Fibroblast of pulmonary artery (primary cell): Measurements from ENCODE around the gene SLC29A2.
A peak's percentile ranks its signal among the peaks of the same experiment; 100 is the strongest.
"Not testable (repeated sequence)": the region's sequence is repeated elsewhere in the genome, so short reads cannot be mapped to it uniquely, and the experiment has no call there.

Experiments used
- DNase-seq: peaks from one replicate; pipeline ENCODE4 v3.0.0-alpha.2; 2010; ENCODE audit warnings: low read depth
- H3K4me3 ChIP-seq: replicated peaks from 2 replicates; pipeline ENCODE4 v1.5.1; 2011; ENCODE audit warnings: low read depth, mild to moderate bottlenecking, control low read depth, low read length, moderate library complexity
- TF ChIP-seq, protein P1 (sequence below): IDR thresholded peaks from 2 replicates; pipeline ENCODE4 v1.5.1; 2011; ENCODE audit warnings: mild to moderate bottlenecking, control low read depth, low read length, inconsistent platforms; ENCODE audit errors: missing control alignments

Gene SLC29A2

DNA sequence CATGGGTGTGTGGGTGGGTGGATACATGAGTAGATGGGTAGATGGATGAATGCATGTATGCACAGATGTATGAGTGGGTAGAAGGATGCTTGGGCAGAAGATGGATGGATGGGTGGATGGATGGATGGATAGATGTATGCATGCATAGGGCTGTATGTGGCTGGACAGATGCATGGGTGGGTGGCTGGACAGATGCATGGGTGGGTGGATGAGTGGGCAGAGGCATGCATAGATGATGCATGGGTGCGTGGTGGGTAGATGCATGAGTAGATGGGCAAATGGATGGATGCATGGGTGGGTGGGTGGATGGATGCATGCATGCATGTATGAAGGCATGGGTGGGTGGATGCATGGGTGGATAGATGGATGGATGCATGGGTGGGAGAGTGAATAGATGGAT, 47.9 kb downstream of the SLC29A2 start:
- no peak for DNase-seq
- no peak overlapping the region for H3K4me3 ChIP-seq
- TF ChIP-seq, protein P1, sequence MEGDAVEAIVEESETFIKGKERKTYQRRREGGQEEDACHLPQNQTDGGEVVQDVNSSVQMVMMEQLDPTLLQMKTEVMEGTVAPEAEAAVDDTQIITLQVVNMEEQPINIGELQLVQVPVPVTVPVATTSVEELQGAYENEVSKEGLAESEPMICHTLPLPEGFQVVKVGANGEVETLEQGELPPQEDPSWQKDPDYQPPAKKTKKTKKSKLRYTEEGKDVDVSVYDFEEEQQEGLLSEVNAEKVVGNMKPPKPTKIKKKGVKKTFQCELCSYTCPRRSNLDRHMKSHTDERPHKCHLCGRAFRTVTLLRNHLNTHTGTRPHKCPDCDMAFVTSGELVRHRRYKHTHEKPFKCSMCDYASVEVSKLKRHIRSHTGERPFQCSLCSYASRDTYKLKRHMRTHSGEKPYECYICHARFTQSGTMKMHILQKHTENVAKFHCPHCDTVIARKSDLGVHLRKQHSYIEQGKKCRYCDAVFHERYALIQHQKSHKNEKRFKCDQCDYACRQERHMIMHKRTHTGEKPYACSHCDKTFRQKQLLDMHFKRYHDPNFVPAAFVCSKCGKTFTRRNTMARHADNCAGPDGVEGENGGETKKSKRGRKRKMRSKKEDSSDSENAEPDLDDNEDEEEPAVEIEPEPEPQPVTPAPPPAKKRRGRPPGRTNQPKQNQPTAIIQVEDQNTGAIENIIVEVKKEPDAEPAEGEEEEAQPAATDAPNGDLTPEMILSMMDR: no peak

DNA sequence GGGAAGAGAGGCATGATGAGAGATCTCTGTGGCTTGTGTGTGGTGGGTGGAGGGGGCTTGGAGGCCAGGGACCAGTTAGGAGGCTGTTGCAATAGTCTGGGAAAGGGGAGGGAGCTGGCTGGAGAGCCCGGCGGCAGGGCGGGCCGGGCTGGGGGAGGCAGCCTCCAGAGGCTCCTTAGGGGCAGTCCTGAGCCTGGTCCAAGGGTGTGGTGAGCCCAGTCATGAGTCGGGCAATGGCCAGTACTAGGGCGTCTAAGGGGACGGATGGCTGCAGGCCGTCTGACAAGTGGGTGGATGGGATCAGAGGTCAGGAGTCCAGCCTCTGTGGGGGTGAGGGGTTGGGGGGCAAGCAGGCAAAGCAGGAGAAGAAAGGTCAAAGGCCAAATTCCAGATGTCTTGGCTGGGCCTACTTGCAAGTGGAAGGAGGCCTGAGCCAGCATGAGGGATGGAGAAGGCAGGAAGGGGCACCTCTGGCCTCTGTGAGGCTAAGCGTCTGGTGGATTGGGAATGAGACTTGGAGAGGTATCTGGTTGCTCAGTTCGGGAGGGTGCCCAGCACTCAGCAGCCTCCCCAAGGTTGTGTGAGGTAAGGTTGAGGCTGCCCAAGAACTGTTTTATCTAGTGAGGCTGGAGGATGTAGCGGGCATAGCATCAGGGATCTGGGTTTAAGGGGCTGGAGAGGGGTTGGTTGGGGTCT, 48.7 kb downstream of the SLC29A2 start:
- TF ChIP-seq, protein P1: no peak
- no peak overlapping the region for H3K4me3 ChIP-seq
- peak; percentile 67 for DNase-seq

DNA sequence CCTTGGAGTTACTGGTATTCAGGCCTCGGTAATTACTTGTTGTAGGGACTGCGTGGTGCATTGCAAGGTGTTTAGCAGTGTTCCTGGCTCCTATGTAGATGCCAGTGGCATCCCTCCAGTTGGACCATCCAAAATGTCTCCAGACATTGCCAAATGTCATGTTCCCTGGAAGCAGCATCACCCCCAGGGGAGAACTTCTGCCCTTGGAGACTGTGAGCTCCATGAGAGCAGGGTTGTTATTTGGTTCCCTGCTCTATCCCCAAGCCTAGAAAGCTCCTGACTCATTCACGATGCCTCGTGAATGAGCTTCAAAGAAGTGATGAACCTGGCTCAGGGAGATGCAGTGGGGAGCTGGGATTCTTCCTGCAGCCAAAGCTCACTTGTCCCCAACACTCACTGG, 50.0 kb downstream of the SLC29A2 start:
- no peak overlapping the region for H3K4me3 ChIP-seq
- DNase-seq: no peak
- TF ChIP-seq, protein P1: no peak

DNA sequence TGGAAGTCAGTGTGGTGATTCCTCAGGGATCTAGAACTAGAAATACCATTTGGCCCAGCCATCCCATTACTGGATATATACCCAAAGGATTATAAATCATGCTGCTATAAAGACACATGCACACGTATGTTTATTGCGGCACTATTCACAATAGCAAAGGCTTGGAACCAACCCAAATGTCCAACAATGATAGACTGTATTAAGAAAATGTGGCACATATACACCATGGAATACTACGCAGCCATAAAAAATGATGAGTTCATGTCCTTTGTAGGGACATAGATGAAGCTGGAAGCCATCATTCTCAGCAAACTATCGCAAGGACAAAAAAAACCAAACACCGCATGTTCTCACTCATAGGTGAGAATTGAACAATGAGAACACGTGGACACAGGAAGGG, 50.8 kb downstream of the SLC29A2 start:
- DNase-seq, H3K4me3 ChIP-seq: not testable (repeated sequence)

DNA sequence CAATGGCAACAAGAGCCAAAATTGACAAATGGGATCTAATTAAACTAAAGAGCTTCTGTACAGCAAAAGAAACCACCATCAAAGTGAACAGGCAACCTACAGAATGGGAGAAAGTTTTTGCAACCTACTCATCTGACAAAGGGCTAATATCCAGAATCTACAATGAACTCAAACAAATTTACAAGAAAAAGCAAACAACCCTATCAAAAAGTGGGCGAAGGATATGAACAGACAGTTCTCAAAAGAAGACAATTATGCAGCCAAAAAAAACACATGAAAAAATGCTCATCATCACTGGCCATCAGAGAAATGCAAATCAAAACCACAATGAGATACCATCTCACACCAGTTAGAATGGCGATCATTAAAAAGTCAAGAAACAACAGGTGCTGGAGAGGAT, 51.3 kb downstream of the SLC29A2 start:
- not testable (repeated sequence) for H3K4me3 ChIP-seq, DNase-seq

DNA sequence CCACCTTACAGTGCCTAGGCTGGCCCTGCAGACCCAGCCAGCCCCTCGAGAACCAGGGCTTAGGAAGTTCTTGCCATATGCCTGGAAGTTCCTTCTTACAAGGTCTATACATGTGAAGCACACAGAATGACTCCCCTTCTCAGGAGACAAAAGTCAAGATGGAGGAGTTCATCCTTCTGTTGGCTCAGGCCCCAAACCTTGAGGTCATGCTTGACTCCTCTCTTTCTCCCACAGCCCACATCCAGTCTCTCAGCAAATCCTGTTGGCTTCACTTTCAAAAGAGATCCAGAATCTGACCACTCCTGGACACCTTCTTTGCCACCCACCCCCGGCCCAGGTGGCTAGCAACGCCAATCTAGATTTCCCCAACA, 53.0 kb downstream of the SLC29A2 start:
- H3K4me3 ChIP-seq: no peak overlapping the region
- no peak for DNase-seq
- TF ChIP-seq, protein P1: no peak

DNA sequence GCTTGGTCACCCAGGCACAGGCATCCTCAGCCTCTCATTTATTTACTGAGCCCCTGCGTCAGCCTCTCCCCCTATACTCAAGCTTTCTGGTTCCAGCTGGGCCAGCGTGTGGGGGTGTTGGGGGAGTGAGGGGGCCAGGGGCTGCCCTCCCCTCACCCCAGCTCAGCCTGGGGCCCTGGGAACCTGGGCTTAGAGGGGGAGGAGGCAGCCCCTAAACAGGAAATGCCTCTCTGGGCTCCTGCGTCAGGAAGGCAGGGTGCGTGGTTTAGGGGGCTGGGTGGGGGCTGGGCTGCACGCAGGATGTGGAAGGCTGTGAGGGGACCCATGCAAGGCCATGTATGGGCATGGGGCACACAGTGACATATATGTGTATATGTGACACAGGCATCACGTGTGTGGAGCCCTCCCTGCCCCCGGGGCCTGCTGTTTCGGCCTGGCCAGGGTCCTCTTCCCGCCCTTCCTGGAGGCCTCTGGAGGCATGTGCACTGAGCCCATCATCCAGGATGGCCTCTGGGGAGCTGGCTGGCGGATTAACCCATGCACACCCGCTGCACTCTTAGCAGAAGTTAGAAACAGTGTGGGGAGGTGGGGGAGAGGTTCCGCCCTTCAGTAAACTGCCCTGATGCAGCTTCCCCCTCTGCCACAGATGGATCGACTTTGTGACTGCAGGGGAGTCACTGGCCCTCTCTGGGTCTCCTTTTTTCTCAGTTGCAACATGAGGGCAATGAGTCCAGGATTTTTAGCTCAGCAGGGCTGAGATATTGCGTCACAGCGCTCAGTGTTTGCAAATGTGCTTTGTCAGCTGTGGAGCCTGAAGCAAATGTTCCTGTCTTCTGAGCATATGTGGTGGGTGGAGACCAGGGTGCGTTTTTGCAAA, 53.6 kb downstream of the SLC29A2 start:
- DNase-seq: peak; percentile 96
- TF ChIP-seq, protein P1: no peak
- no peak overlapping the region for H3K4me3 ChIP-seq

DNA sequence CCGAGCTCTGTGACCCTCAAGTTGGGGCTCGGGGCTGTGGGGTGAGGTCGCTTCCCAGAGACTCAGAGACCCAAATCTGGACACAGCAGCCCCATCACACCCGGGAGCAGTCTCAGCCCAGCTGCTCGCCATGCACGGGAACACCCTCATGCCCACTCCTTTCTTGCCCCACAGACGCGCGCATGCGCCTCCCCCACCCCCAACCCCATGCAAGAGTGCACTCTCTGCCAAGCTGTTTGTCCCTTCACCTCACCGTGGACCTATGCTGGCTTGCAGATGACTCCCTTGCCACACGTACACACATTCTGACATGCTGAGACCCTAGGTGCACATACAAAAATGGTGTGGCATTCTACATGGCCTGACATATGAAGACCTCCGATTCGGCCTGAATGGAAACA, 54.2 kb downstream of the SLC29A2 start:
- DNase-seq: peak; percentile 78
- TF ChIP-seq, protein P1: no peak
- peak overlapping the region; percentile 7 for H3K4me3 ChIP-seq
